Measurements from ENCODE around the gene MORC1. TPM values are rescaled to one million over a fixed set of nuclear protein-coding genes. Genes with fewer than 3 reads are reported as not detected.

MORC1 gene
- polyA plus RNA-seq, 1 donor from 2014 or later: not detected

DNA sequence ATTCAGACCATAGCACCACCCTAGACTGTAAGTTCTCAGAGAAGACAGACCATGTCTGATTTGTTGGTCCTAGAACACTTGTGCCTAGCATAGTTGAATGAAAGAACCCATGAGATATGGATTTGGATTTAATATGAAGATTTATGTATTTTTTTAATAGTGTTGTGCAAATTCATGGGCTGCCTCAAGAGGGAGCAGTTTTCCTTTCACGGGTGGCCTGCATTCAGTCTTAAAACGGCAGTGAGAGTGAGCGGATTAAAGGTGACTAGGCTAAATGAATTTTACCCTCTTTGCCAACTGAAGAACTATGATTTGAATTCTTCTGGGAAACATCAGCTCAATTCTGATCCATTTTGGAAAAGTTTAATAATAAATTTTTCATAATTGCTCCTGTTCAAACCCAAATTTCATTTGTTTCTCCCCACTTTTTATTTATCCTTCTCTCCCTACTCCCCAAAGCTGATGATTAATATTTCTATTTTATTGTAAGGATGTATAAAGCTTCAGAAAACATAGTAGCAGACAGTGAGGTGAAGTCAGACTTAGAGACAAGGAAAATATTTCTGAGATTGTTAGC, 67.3 kb downstream of the MORC1 start:
- Histone ChIP-seq H2AFZ (ENCODE audit: low read depth, low read length) (no peak overlapping the region), H3K4me2 (ENCODE audit: low read length) (no peak overlapping the region), H4K20me1 (ENCODE audit: insufficient read depth) (no peaks in the 10 kb centered on the region), H3K27me3 (ENCODE audit: insufficient read depth, low read depth, low read length) (no peaks in the 10 kb centered on the region), H3K4me3 (ENCODE audit: low read length) (no peak overlapping the region), H3K9ac (ENCODE audit: low read length) (no peak overlapping the region), H3K79me2 (replicated peaks; ENCODE audit: insufficient read depth, low read length) (no peaks in the 10 kb centered on the region), H3K9me2 (ENCODE audit: insufficient read depth, low read length) (no peaks in the 10 kb centered on the region), H3K27ac (ENCODE audit: low read length) (no peak overlapping the region), H3K36me3 (ENCODE audit: insufficient read depth, low read length) (no peaks in the 10 kb centered on the region), H3K9me3 (ENCODE audit: low read length) (no peaks in the 10 kb centered on the region), H3F3A (ENCODE audit: insufficient read depth, low read length, poor library complexity, severe bottlenecking) (no peaks in the 10 kb centered on the region)
- TF ChIP-seq, protein P1, sequence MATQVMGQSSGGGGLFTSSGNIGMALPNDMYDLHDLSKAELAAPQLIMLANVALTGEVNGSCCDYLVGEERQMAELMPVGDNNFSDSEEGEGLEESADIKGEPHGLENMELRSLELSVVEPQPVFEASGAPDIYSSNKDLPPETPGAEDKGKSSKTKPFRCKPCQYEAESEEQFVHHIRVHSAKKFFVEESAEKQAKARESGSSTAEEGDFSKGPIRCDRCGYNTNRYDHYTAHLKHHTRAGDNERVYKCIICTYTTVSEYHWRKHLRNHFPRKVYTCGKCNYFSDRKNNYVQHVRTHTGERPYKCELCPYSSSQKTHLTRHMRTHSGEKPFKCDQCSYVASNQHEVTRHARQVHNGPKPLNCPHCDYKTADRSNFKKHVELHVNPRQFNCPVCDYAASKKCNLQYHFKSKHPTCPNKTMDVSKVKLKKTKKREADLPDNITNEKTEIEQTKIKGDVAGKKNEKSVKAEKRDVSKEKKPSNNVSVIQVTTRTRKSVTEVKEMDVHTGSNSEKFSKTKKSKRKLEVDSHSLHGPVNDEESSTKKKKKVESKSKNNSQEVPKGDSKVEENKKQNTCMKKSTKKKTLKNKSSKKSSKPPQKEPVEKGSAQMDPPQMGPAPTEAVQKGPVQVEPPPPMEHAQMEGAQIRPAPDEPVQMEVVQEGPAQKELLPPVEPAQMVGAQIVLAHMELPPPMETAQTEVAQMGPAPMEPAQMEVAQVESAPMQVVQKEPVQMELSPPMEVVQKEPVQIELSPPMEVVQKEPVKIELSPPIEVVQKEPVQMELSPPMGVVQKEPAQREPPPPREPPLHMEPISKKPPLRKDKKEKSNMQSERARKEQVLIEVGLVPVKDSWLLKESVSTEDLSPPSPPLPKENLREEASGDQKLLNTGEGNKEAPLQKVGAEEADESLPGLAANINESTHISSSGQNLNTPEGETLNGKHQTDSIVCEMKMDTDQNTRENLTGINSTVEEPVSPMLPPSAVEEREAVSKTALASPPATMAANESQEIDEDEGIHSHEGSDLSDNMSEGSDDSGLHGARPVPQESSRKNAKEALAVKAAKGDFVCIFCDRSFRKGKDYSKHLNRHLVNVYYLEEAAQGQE (IDR thresholded peaks at IDR 0.05; ENCODE audit: borderline replicate concordance): no peak
- TF ChIP-seq TAF1 (IDR thresholded peaks at IDR 0.05; ENCODE audit: low read depth): no peak
- TF ChIP-seq EP300 (conservative IDR thresholded peaks at IDR 0.05; ENCODE audit: poor library complexity, severe bottlenecking): no peak
- no peak for TF ChIP-seq RAD21 (conservative IDR thresholded peaks at IDR 0.05)
- no peak for TF ChIP-seq CTCF (IDR thresholded peaks at IDR 0.05; ENCODE audit: poor library complexity, severe bottlenecking)
- no peak for TF ChIP-seq POLR2AphosphoS5 (IDR thresholded peaks at IDR 0.05)
- TF ChIP-seq MXI1 (conservative IDR thresholded peaks at IDR 0.05; ENCODE audit: poor library complexity, severe bottlenecking): no peak
- TF ChIP-seq EZH2 (IDR thresholded peaks at IDR 0.05; ENCODE audit: borderline replicate concordance, insufficient read depth, low read length, poor library complexity, severe bottlenecking): no peak

DNA sequence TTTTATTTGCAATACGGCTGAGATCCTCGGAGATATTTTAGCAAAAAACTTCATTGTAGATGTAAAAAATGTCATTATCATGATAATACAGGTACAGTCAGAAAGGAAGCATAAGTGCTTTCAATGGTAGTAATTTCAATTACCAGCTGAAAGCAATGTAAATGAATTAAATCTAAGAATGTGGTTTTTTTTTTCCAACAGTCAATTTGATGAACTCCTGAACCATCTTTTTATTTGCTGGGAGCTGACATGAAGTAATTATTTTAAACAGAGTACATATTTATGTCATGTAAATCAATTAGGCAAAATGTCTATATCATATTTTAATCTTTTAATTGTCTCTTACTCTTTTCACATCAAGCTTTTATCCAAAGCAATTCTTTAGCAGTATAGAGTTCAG, 70.6 kb downstream of the MORC1 start:
- Histone ChIP-seq H3K4me2 (ENCODE audit: low read length) (no peak overlapping the region), H4K20me1 (ENCODE audit: insufficient read depth) (no peaks in the 10 kb centered on the region), H3K9me2 (ENCODE audit: insufficient read depth, low read length) (no peaks in the 10 kb centered on the region)

More for the DNA sequence above, 70.6 kb downstream of the MORC1 start:
- H3K27ac ChIP-seq (ENCODE audit: low read length): no peak overlapping the region
- no peaks in the 10 kb centered on the region for H3F3A ChIP-seq (ENCODE audit: insufficient read depth, low read length, poor library complexity, severe bottlenecking)
- H3K27me3 ChIP-seq (ENCODE audit: insufficient read depth, low read depth, low read length): no peaks in the 10 kb centered on the region
- H3K36me3 ChIP-seq (ENCODE audit: insufficient read depth, low read length): no peaks in the 10 kb centered on the region
- TF ChIP-seq SMC3 (conservative IDR thresholded peaks at IDR 0.05; ENCODE audit: poor library complexity) (no peak), EZH2 (IDR thresholded peaks at IDR 0.05; ENCODE audit: borderline replicate concordance, insufficient read depth, low read length, poor library complexity, severe bottlenecking) (no peak), TAF1 (IDR thresholded peaks at IDR 0.05; ENCODE audit: low read depth) (no peak), MXI1 (conservative IDR thresholded peaks at IDR 0.05; ENCODE audit: poor library complexity, severe bottlenecking) (no peak), EP300 (conservative IDR thresholded peaks at IDR 0.05; ENCODE audit: poor library complexity, severe bottlenecking) (no peak), POLR2AphosphoS5 (IDR thresholded peaks at IDR 0.05) (no peak), CTCF (IDR thresholded peaks at IDR 0.05; ENCODE audit: poor library complexity, severe bottlenecking) (no peak), RAD21 (conservative IDR thresholded peaks at IDR 0.05) (no peak)
- TF ChIP-seq, protein P1 (IDR thresholded peaks at IDR 0.05; ENCODE audit: borderline replicate concordance): no peak
- H3K4me3 ChIP-seq (ENCODE audit: low read length): no peak overlapping the region
- no peak overlapping the region for H2AFZ ChIP-seq (ENCODE audit: low read depth, low read length)
- no peaks in the 10 kb centered on the region for H3K79me2 ChIP-seq (replicated peaks; ENCODE audit: insufficient read depth, low read length)
- H3K9ac ChIP-seq (ENCODE audit: low read length): no peak overlapping the region
- H3K9me3 ChIP-seq (ENCODE audit: low read length): no peaks in the 10 kb centered on the region
